Vein endothelial cell (primary cell): Measurements from ENCODE around the gene CBR1. TPM values are rescaled to one million over a fixed set of nuclear protein-coding genes. Genes with fewer than 3 reads are reported as not detected.

Experiments used
- small RNA-seq: library from RNA; depleted of rRNA; stranded (forward); fragments of <200 nt; gene quantifications from one replicate; pipeline ENCODE3, GENCODE V24; 2012
- total RNA-seq: library from RNA; depleted of rRNA; stranded (reverse); fragments of >200 nt; gene quantifications from 2 replicates; pipeline ENCODE4 v1.2.3, GENCODE V29; 2012

The CBR1 gene
- 25.5 and 32.2 TPM in 2 replicates for total RNA-seq

GRCh38 chr21:36069713-36070583 is at the start of gene CBR1:
Gene CBR1 (plus strand): TSS chr21:36070024. CDS start chr21:36070116, 92 bp downstream.

GRCh38 chr21:36060159-36060921 is 9.5 kb upstream of the CBR1 start, which contains the start of gene SETD4:
Gene SETD4 (minus strand): TSS chr21:36060526. CDS start chr21:36058888, 1,638 bp downstream.

Small RNA genes lying within 50 kb of the gene (small RNA-seq; reads per million reads assigned to genes)
- gene RNU6-992P: not detected

Other genes with a start within 250 kb of the CBR1 start
- gene SETD4, start 9.5 kb upstream of the CBR1 start, total RNA-seq: 10.1 and 18.2 TPM in 2 replicates
- gene CBR3, start 65.1 kb downstream of the CBR1 start, total RNA-seq: 6.2 and 10.9 TPM in 2 replicates
- gene DOP1B, start 86.8 kb downstream of the CBR1 start, total RNA-seq: 11.8 and 12.1 TPM in 2 replicates